NCI-H128 (cell line): ENCODE data around the gene DICER1.
"Not testable (repeated sequence)": the region's sequence is repeated elsewhere in the genome, so short reads cannot be mapped to it uniquely, and the experiment has no call there.

Experiments used
- DNase-seq: peaks from one replicate; lab custom pipeline; 2025; ENCODE audit not compliant: unreplicated experiment; lab: John Stamatoyannopoulos, UW

DICER1 gene

GRCh38 chr14:95149441-95149840, 7.9 kb downstream of the DICER1 start:
- no peak for DNase-seq

GRCh38 chr14:95147597-95147996, 9.7 kb downstream of the DICER1 start:
- no peak for DNase-seq

GRCh38 chr14:95146079-95146771, 11.1 kb downstream of the DICER1 start:
- no peak for DNase-seq

GRCh38 chr14:95144849-95145248, 12.5 kb downstream of the DICER1 start:
- DNase-seq: no peak

GRCh38 chr14:95143808-95144620, 13.3 kb downstream of the DICER1 start:
- no peak for DNase-seq

- DNase-seq: no peak
Measured at GRCh38 chr14:95142208-95142607, 15.1 kb downstream of the DICER1 start.

- DNase-seq: no peak
Measured at GRCh38 chr14:95141684-95142083, 15.6 kb downstream of the DICER1 start.

- no peak for DNase-seq
Measured at GRCh38 chr14:95140060-95140858, 17.1 kb downstream of the DICER1 start.

- DNase-seq: no peak
Measured at GRCh38 chr14:95138876-95139275, 18.5 kb downstream of the DICER1 start.

GRCh38 chr14:95138455-95138854, 18.9 kb downstream of the DICER1 start:
- not testable (repeated sequence) for DNase-seq

- no peak for DNase-seq
Measured at GRCh38 chr14:95137804-95138167, 19.5 kb downstream of the DICER1 start.

GRCh38 chr14:95137164-95137803, 20.0 kb downstream of the DICER1 start:
- no peak for DNase-seq

- no peak for DNase-seq
Measured at GRCh38 chr14:95136631-95137030, 20.7 kb downstream of the DICER1 start.

GRCh38 chr14:95134304-95134933, 22.9 kb downstream of the DICER1 start:
- DNase-seq: no peak

GRCh38 chr14:95133282-95133681, 24.0 kb downstream of the DICER1 start:
- no peak for DNase-seq

GRCh38 chr14:95132760-95133159, 24.6 kb downstream of the DICER1 start:
- no peak for DNase-seq

GRCh38 chr14:95130549-95130948, 26.8 kb downstream of the DICER1 start:
- no peak for DNase-seq

- DNase-seq: no peak
Measured at GRCh38 chr14:95128140-95128539, 29.2 kb downstream of the DICER1 start.

- DNase-seq: no peak
Measured at GRCh38 chr14:95127531-95127911, 29.8 kb downstream of the DICER1 start.

- no peak for DNase-seq
Measured at GRCh38 chr14:95126906-95127530, 30.3 kb downstream of the DICER1 start.
